HCT116 (cell line): ENCODE measurements around the gene LPA.

ENCODE experiments used
- EZH2phosphoT487 ChIP-seq: fragments of 200-600 bp; IDR thresholded peaks from 2 replicates; pipeline ENCODE4 v1.6.1; 2018; ENCODE audit warnings: antibody characterized with exemption, borderline replicate concordance
- POLR2AphosphoS5 ChIP-seq: IDR thresholded peaks from 2 replicates; pipeline ENCODE4 v1.6.1; 2011; ENCODE audit warnings: mild to moderate bottlenecking, low read depth, low read length, moderate library complexity
- RAD21 ChIP-seq: IDR thresholded peaks from 2 replicates; pipeline ENCODE4 v1.6.1; 2012; ENCODE audit warnings: low read depth, mild to moderate bottlenecking
- TCF7L2 ChIP-seq: IDR thresholded peaks from 2 replicates; pipeline ENCODE4 v1.7.0; 2011; ENCODE audit warnings: borderline replicate concordance, inconsistent platforms; ENCODE audit not compliant: insufficient read depth, insufficient read length; ENCODE audit errors: extremely low read depth
- YY1 ChIP-seq: IDR thresholded peaks from 2 replicates; pipeline ENCODE4 v1.6.1; 2011; ENCODE audit warnings: low read length, low read depth, moderate library complexity, mild to moderate bottlenecking; ENCODE audit not compliant: insufficient replicate concordance; ENCODE audit errors: extremely low read depth
- TF ChIP-seq, protein P1 (sequence below), 3 experiments: fragments of 200-600 bp in 1 of 3; sonication (generic) in 1 of 3; IDR thresholded peaks in 2 of 3; conservative IDR thresholded peaks in 1 of 3; 2 replicates each; pipeline ENCODE4 v1.5.1; 2012 to 2017; ENCODE audit warnings: low read depth in 2 of 3, low read length in 2 of 3, antibody characterized with exemption in 1 of 3, borderline replicate concordance in 1 of 3, control low read depth in 1 of 3, mild to moderate bottlenecking in 1 of 3, mixed read lengths in 1 of 3, mixed run types in 1 of 3, moderate library complexity in 1 of 3; ENCODE audit not compliant: insufficient read depth in 1 of 3

- TF ChIP-seq YY1: no peak
- TF ChIP-seq, protein P1, sequence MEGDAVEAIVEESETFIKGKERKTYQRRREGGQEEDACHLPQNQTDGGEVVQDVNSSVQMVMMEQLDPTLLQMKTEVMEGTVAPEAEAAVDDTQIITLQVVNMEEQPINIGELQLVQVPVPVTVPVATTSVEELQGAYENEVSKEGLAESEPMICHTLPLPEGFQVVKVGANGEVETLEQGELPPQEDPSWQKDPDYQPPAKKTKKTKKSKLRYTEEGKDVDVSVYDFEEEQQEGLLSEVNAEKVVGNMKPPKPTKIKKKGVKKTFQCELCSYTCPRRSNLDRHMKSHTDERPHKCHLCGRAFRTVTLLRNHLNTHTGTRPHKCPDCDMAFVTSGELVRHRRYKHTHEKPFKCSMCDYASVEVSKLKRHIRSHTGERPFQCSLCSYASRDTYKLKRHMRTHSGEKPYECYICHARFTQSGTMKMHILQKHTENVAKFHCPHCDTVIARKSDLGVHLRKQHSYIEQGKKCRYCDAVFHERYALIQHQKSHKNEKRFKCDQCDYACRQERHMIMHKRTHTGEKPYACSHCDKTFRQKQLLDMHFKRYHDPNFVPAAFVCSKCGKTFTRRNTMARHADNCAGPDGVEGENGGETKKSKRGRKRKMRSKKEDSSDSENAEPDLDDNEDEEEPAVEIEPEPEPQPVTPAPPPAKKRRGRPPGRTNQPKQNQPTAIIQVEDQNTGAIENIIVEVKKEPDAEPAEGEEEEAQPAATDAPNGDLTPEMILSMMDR (IDR thresholded peaks at IDR 0.05 in 2 of 3, conservative IDR thresholded peaks at IDR 0.05 in 1 of 3; ENCODE audit: borderline replicate concordance in 1 of 3, insufficient read depth in 1 of 3, low read depth in 2 of 3, low read length in 2 of 3): no peak
- no peak for TF ChIP-seq RAD21
- TF ChIP-seq POLR2AphosphoS5: no peak
- no peak for TF ChIP-seq TCF7L2
- TF ChIP-seq EZH2phosphoT487: no peak
These were observed 163.4 kb downstream of the LPA start for GRCh38 chr6:160500639-160501038.
